ENCODE results near the gene SLC12A2. TPM values are rescaled to one million over a fixed set of nuclear protein-coding genes. Genes with fewer than 3 reads are reported as not detected.

The SLC12A2 gene
- total RNA-seq, 2 donors from 2014 or later, result 51.3 to 195 TPM

GRCh38 chr5:128074953-128075352, 8.6 kb upstream of the SLC12A2 start:
- no peaks in the 10 kb centered on the region for H3K9me3 ChIP-seq
- TF ChIP-seq POLR2AphosphoS5 (IDR thresholded peaks at IDR 0.05) (no peak), POLR2A (IDR thresholded peaks at IDR 0.05) (no peak), CTCF (IDR thresholded peaks at IDR 0.05) (no peak)
- H3K36me3 ChIP-seq, result no peaks in the 10 kb centered on the region
- no peak for DNase-seq (ENCODE audit: low spot score)
- H3K27ac ChIP-seq, result no peak overlapping the region
- intact Hi-C loops (cut with DNase I), result no loop called here
- no peaks in the 10 kb centered on the region for H3K27me3 ChIP-seq (replicated peaks; ENCODE audit: insufficient read depth)
- H3K4me1 ChIP-seq (replicated peaks), result no peaks in the 10 kb centered on the region
- H3K4me3 ChIP-seq, result no peak overlapping the region

GRCh38 chr5:128077526-128077925, 6.0 kb upstream of the SLC12A2 start:
- no peak for DNase-seq (ENCODE audit: low spot score)
- H3K4me1 ChIP-seq (replicated peaks), result no peaks in the 10 kb centered on the region
- H3K27ac ChIP-seq, result no peak overlapping the region
- no peak overlapping the region for H3K4me3 ChIP-seq
- no peak for TF ChIP-seq POLR2A (IDR thresholded peaks at IDR 0.05)
- TF ChIP-seq POLR2AphosphoS5 (IDR thresholded peaks at IDR 0.05), result no peak
- TF ChIP-seq CTCF (IDR thresholded peaks at IDR 0.05), result no peak
- 99% methylated on average over 2 of the region's 2 CpGs for WGBS
- no peaks in the 10 kb centered on the region for H3K36me3 ChIP-seq
- H3K27me3 ChIP-seq (replicated peaks; ENCODE audit: insufficient read depth), result no peaks in the 10 kb centered on the region
- H3K9me3 ChIP-seq, result no peaks in the 10 kb centered on the region
- intact Hi-C loops (cut with DNase I), result no loop called here

- TF ChIP-seq POLR2A (IDR thresholded peaks at IDR 0.05) (no peak), POLR2AphosphoS5 (IDR thresholded peaks at IDR 0.05) (no peak), CTCF (IDR thresholded peaks at IDR 0.05) (peak in 2 of 4 experiments; percentile 10 to 19)
- intact Hi-C loops (cut with DNase I), result loop anchor here (5.0 to 10.0 kb wide), 5 partner anchors 116 to 519 kb away; no protein-coding TSS in a partner anchor
- Histone ChIP-seq H3K4me3 (peak overlapping the region in 1 of 2 donors; percentile 83), H3K27ac (peak overlapping the region; percentile 4 to 96), H3K9me3 (no peaks in the 10 kb centered on the region), H3K4me1 (replicated peaks) (no peaks in the 10 kb centered on the region), H3K36me3 (no peaks in the 10 kb centered on the region), H3K27me3 (replicated peaks; ENCODE audit: insufficient read depth) (no peaks in the 10 kb centered on the region)
- no peak for DNase-seq (ENCODE audit: low spot score)
- WGBS, result 50% methylated on average over 5 of the region's 5 CpGs
Measured at GRCh38 chr5:128081111-128081851, 2.3 kb upstream of the SLC12A2 start.

- H3K27me3 ChIP-seq (replicated peaks; ENCODE audit: insufficient read depth), result no peaks in the 10 kb centered on the region
- H3K36me3 ChIP-seq, result no peaks in the 10 kb centered on the region
- peak overlapping the region; percentile 96 to 97 for H3K27ac ChIP-seq
- WGBS, result under 1% methylated on average over 25 of the region's 25 CpGs
- TF ChIP-seq CTCF (IDR thresholded peaks at IDR 0.05), result no peak
- no peak for TF ChIP-seq POLR2A (IDR thresholded peaks at IDR 0.05)
- TF ChIP-seq POLR2AphosphoS5 (IDR thresholded peaks at IDR 0.05), result no peak
- intact Hi-C loops (cut with DNase I), result loop anchor here (5.0 to 10.0 kb wide), 5 partner anchors 115 to 520 kb away; no protein-coding TSS in a partner anchor
- no peak for DNase-seq (ENCODE audit: low spot score)
- no peaks in the 10 kb centered on the region for H3K4me1 ChIP-seq (replicated peaks)
- H3K4me3 ChIP-seq, result peak overlapping the region; percentile 83 to 93
- no peaks in the 10 kb centered on the region for H3K9me3 ChIP-seq
Measured at GRCh38 chr5:128082551-128083032, 974 bp upstream of the SLC12A2 start.

All from prostate gland (tissue), 2 donors.